Measurements from ENCODE around the gene CCBE1.

CCBE1 gene

DNA sequence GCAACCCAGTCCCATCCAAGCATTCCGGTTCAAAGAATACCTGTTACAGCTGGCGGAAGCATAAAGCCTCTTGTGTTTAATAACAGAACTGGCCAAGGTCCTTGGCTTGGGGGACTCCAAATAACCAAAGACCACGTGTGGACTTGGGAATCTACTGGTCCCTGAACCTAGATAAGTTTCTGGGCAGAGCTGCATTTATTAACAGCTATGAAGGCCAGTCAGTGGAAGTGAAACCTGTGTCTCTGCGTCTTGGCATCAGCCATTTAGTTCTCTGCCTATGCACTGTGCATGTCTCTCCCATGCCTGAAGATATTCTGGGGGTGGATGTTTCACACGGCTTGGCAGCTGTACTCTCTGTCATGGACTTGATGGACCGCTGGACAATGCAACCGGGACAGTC is 137.7 kb downstream of the CCBE1 start:
- in situ Hi-C loops (cut with HindIII; ENCODE audit: low sequenced_read_pairs), result no loop called here
- no peak for DNase-seq (ENCODE audit: low read depth)
- no peak overlapping the region for H3K4me3 ChIP-seq (ENCODE audit: low read depth, low read length)
- TF ChIP-seq, protein P1, sequence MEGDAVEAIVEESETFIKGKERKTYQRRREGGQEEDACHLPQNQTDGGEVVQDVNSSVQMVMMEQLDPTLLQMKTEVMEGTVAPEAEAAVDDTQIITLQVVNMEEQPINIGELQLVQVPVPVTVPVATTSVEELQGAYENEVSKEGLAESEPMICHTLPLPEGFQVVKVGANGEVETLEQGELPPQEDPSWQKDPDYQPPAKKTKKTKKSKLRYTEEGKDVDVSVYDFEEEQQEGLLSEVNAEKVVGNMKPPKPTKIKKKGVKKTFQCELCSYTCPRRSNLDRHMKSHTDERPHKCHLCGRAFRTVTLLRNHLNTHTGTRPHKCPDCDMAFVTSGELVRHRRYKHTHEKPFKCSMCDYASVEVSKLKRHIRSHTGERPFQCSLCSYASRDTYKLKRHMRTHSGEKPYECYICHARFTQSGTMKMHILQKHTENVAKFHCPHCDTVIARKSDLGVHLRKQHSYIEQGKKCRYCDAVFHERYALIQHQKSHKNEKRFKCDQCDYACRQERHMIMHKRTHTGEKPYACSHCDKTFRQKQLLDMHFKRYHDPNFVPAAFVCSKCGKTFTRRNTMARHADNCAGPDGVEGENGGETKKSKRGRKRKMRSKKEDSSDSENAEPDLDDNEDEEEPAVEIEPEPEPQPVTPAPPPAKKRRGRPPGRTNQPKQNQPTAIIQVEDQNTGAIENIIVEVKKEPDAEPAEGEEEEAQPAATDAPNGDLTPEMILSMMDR (IDR thresholded peaks at IDR 0.05; ENCODE audit: low read depth, low read length, missing control alignments), result no peak

DNA sequence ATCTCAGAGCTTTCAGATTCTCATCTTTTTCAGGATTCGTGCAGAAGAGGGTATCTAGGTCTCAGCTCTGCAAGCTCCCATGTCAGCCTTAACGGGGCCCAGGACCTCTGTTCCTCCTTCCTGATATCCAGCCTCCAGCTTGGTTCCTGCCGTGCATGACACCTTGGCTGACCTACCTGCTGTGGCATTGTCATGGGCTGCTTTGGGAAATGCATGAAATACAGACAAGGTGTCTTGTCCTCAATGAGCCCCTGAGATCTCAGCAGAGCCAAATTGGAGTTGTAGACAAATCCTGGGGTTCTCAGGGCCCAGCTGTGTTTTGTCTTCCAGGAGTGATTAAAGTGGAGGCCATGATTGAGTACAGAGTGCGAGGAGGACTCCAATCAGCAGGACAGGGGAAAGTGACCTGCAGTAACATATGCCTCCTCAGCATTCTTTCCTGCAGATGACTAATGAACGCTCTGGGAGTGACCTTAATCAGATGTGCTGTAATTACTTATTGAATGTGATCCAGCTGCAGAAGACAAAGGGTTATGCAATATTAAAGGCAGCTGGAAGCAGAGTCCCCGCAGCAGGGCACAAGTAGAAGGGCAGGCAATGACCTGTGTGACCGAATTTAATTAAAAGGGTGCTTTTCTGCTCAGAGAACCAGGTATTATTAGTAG is 141.1 kb downstream of the CCBE1 start:
- in situ Hi-C loops (cut with HindIII; ENCODE audit: low sequenced_read_pairs), result no loop called here
- H3K4me3 ChIP-seq (ENCODE audit: low read depth, low read length), result no peak overlapping the region
- TF ChIP-seq, protein P1 (IDR thresholded peaks at IDR 0.05; ENCODE audit: low read depth, low read length, missing control alignments), result no peak
- no peak for DNase-seq (ENCODE audit: low read depth)

DNA sequence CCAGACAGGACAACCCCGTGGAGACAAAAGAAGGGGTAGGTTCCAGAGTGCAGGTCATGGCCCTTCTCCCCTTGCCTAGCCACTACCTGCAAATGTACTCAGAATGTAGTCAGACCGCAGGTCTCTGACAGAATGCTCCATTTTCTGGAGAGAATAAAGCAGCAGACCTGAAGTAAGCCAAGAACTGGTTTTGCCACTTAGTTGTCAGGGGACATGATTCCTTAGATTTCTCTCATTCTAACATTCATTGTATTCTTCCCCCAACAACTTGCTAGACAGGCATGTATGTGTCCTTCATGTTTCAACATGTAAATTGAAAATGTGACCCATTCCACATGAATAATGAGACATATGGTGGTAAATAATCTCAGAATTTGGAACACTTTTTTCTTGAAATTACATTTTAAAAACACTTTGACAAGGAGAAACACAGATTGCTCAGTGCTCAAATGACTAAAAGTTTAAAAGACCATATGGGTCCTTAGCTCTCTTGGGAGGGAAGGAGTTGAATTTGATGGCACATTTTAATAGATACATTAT is 142.4 kb downstream of the CCBE1 start:
- H3K4me3 ChIP-seq (ENCODE audit: low read depth, low read length), result no peak overlapping the region
- DNase-seq (ENCODE audit: low read depth), result no peak
- TF ChIP-seq, protein P1 (IDR thresholded peaks at IDR 0.05; ENCODE audit: low read depth, low read length, missing control alignments), result no peak
- in situ Hi-C loops (cut with HindIII; ENCODE audit: low sequenced_read_pairs), result loop anchor here (5.0 kb wide), 1 partner anchor 48 kb away; no protein-coding TSS in a partner anchor

DNA sequence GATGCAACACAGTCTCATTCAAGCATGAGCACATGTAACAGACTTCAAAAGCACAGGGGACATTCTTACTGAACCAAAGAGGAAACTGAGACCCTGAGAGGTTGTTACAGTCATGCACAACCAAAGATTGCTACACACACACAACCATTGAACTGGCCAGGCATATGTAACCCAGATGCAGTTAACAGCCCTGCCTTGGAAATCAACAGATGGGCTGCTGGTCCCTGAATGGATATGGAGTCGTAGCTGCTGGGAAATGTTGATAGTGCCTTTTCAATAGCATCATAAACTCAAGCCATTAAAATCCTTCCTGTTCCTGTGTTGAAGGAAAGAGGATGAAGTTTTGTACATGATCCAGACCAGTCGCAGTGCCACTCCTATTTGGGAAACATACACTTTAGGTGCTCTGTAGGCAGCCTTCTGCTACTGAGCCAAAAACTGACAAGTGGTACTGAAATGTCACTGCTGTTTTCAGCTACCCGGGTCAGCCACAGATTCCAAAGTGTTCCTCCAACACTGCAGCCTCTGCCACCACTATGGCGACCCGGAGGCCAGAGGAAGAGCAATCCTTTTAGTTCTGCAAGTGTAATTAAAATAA is 143.9 kb downstream of the CCBE1 start:
- no peak overlapping the region for H3K4me3 ChIP-seq (ENCODE audit: low read depth, low read length)
- TF ChIP-seq, protein P1 (IDR thresholded peaks at IDR 0.05; ENCODE audit: low read depth, low read length, missing control alignments), result no peak
- DNase-seq (ENCODE audit: low read depth), result no peak
- in situ Hi-C loops (cut with HindIII; ENCODE audit: low sequenced_read_pairs), result loop anchor here (5.0 kb wide), 1 partner anchor 46 kb away; no protein-coding TSS in a partner anchor

DNA sequence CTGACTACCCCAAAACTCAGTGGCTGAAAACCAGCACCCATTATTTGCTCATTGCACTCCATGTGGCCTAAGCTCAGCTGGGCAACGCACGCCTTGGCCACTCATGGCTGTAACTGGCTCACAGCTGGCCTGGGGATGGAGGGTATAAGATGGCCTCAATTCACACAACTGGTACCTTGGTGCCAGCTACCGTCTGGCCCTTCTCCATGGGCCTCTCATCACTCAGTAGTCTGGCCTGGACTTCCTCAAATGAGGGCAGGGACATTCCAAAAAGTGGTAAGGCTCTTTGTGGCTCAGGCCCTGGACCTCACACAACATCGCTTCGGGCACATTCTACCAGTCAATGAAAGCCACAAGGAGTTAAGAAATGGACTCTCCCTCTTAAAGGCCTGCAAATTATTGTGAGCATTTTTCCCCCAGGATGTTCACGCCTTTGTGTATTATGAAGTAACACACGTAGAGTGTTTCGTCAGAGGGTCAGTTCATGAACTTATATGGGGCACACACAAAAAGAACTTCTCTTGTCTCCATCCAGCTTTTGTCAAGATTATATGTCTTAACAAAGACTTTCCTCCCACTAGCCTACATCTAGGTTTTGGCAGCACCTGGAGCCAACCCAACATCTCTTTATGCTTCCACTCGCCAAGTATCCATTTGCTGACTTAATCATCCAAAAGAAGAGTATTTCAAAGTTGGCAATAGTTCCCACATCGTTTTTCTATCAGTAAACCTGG is 145.2 kb downstream of the CCBE1 start:
- in situ Hi-C loops (cut with HindIII; ENCODE audit: low sequenced_read_pairs), result loop anchor here (5.0 kb wide), 1 partner anchor 45 kb away; no protein-coding TSS in a partner anchor
- no peak for DNase-seq (ENCODE audit: low read depth)
- TF ChIP-seq, protein P1 (IDR thresholded peaks at IDR 0.05; ENCODE audit: low read depth, low read length, missing control alignments), result no peak
- H3K4me3 ChIP-seq (ENCODE audit: low read depth, low read length), result no peak overlapping the region

DNA sequence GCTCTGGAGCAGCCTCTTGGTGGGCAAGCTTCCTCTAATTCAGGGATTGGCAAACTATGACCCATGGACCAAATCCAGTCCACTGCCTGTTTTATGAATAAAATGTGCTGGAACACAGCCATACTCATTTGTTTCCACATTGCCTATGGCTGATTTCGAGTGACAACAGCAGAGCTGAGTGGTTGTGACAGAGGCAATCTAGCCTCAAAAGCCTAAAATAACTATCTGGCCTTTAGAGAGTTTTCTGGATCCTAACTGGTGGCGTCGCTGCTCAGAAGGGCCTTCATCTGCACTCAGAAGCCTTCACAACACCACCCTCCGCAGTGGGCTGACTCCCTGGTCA is 147.1 kb downstream of the CCBE1 start:
- in situ Hi-C loops (cut with HindIII; ENCODE audit: low sequenced_read_pairs), result loop anchor here (5.0 kb wide), 1 partner anchor 43 kb away; no protein-coding TSS in a partner anchor
- TF ChIP-seq, protein P1 (IDR thresholded peaks at IDR 0.05; ENCODE audit: low read depth, low read length, missing control alignments), result no peak
- no peak for DNase-seq (ENCODE audit: low read depth)
- H3K4me3 ChIP-seq (ENCODE audit: low read depth, low read length), result no peak overlapping the region

Data from astrocyte of the cerebellum (primary cell).